Body of pancreas (tissue), 4 donors: ENCODE data around the gene CEP128.

Source experiments
- CTCF ChIP-seq, 7 experiments: fragments of 450-650 bp in 4 of 7; fragments of 200-600 bp in 3 of 7; sonication (generic) in 3 of 7; IDR thresholded peaks; one replicate each; pipeline ENCODE4 v1.5.1; 2016 to 2019; ENCODE audit warnings: antibody characterized with exemption in 7 of 7
- POLR2A ChIP-seq, 3 donors: fragments of 450-650 bp; IDR thresholded peaks; one replicate each; pipeline ENCODE4 v1.6.1; 2016; ENCODE audit warnings: antibody characterized with exemption in 3 of 3, mild to moderate bottlenecking in 2 of 3

GRCh38 chr14:80577599-80577998 is 363.9 kb downstream of the CEP128 start:
- TF ChIP-seq POLR2A (IDR thresholded peaks at IDR 0.05) (no peak), CTCF (IDR thresholded peaks at IDR 0.05) (no peak)
